Hematopoietic multipotent progenitor cell treated with erythropoietin and hydrocortisone succinate and interleukin-3 and kit ligand, for 4 days (in vitro differentiated cells): Measurements from ENCODE around the gene ALPL.

Source experiments
- DNase-seq: peaks from one replicate; pipeline ENCODE4 v3.0.0-alpha.2; 2015

Gene ALPL

GRCh38 chr1:21584096-21584495 lies 74.9 kb downstream of the ALPL start:
- no peak for DNase-seq

GRCh38 chr1:21585037-21585436 lies 75.8 kb downstream of the ALPL start:
- no peak for DNase-seq

- no peak for DNase-seq
Measured at GRCh38 chr1:21586222-21586621, 77.0 kb downstream of the ALPL start.

- peak; percentile 57 for DNase-seq
Measured at GRCh38 chr1:21586846-21587601, 77.8 kb downstream of the ALPL start.

GRCh38 chr1:21587602-21587953 lies 78.4 kb downstream of the ALPL start:
- DNase-seq, result no peak

GRCh38 chr1:21589618-21590017 lies 80.4 kb downstream of the ALPL start:
- no peak for DNase-seq

- DNase-seq, result no peak
Measured at GRCh38 chr1:21590126-21590880, 81.1 kb downstream of the ALPL start.

- no peak for DNase-seq
Measured at GRCh38 chr1:21590934-21591333, 81.7 kb downstream of the ALPL start.

GRCh38 chr1:21592086-21592865 lies 83.1 kb downstream of the ALPL start:
- DNase-seq, result no peak

GRCh38 chr1:21593231-21593630 lies 84.0 kb downstream of the ALPL start:
- DNase-seq, result no peak

- DNase-seq, result peak; percentile 42
Measured at GRCh38 chr1:21594501-21594900, 85.3 kb downstream of the ALPL start.

GRCh38 chr1:21594935-21595897 lies 86.0 kb downstream of the ALPL start:
- peak; percentile 84 for DNase-seq

- DNase-seq, result no peak
Measured at GRCh38 chr1:21596174-21596573, 87.0 kb downstream of the ALPL start.

- DNase-seq, result no peak
Measured at GRCh38 chr1:21596628-21597027, 87.4 kb downstream of the ALPL start.

- no peak for DNase-seq
Measured at GRCh38 chr1:21597753-21598152, 88.5 kb downstream of the ALPL start.

GRCh38 chr1:21598417-21598816 lies 89.2 kb downstream of the ALPL start:
- no peak for DNase-seq

GRCh38 chr1:21598904-21599303 lies 89.7 kb downstream of the ALPL start:
- DNase-seq, result no peak

- DNase-seq, result no peak
Measured at GRCh38 chr1:21599402-21599801, 90.2 kb downstream of the ALPL start.

- DNase-seq, result no peak
Measured at GRCh38 chr1:21601278-21602048, 92.2 kb downstream of the ALPL start.

- DNase-seq, result no peak
Measured at GRCh38 chr1:21603177-21604138, 94.2 kb downstream of the ALPL start.
